HG03521 (cell line): ENCODE measurements around the gene FBN3.
"Not testable (repeated sequence)": the region's sequence is repeated elsewhere in the genome, so short reads cannot be mapped to it uniquely, and the experiment has no call there.

Experiments
- ATAC-seq: cut with Tn5 transposase; IDR thresholded peaks from one replicate; pipeline ENCODE4 v1.9.1; 2021; ENCODE audit warnings: mild to moderate bottlenecking, moderate library complexity; ENCODE audit not compliant: unreplicated experiment

Gene FBN3

GRCh38 chr19:8025316-8025715 lies 124.1 kb downstream of the FBN3 start:
- ATAC-seq = no peak

- ATAC-seq = not testable (repeated sequence)
Observed at GRCh38 chr19:8024256-8024655, 125.1 kb downstream of the FBN3 start.

- ATAC-seq = no peak
Observed at GRCh38 chr19:8023371-8023770, 126.0 kb downstream of the FBN3 start.

GRCh38 chr19:8022275-8022674 lies 127.1 kb downstream of the FBN3 start:
- ATAC-seq = no peak

- ATAC-seq = no peak
Observed at GRCh38 chr19:8021374-8021773, 128.0 kb downstream of the FBN3 start.

GRCh38 chr19:8020681-8021080 lies 128.7 kb downstream of the FBN3 start:
- ATAC-seq = no peak

GRCh38 chr19:8017808-8018207 lies 131.6 kb downstream of the FBN3 start:
- ATAC-seq = no peak
